HEK293 (cell line): ENCODE results near the gene IGFLR1.

Experiments
- CTCF ChIA-PET: fragments of 350-600 bp; formaldehyde crosslinking; extraction: SDS; loops from one replicate; lab custom pipeline; 2021; ENCODE audit warnings: antibody characterized with exemption; lab: Yijun Ruan, JAX
- POLR2A ChIA-PET: fragments of 300-600 bp; formaldehyde crosslinking; extraction: SDS; loops from one replicate; lab custom pipeline; 2020; ENCODE audit warnings: antibody characterized with exemption, inconsistent platforms; lab: Yijun Ruan, JAX
- H3K27ac ChIP-seq: fragments of 200-500 bp; sonication (Bioruptor generic); 2 replicates; pipeline ENCODE4 v1.5.1; 2014; ENCODE audit warnings: low read depth, low read length, control low read depth, inconsistent platforms; ENCODE audit errors: extremely low read depth
- H3K36me3 ChIP-seq, 2 experiments: fragments of 200-500 bp in 1 of 2; sonication (Bioruptor generic) in 1 of 2; 1 replicate in 1 of 2; 2 replicates in 1 of 2; pipeline ENCODE4 v1.5.1; 2014 to 2017; ENCODE audit warnings: inconsistent platforms in 2 of 2, low read length in 2 of 2; ENCODE audit not compliant: control insufficient read depth in 2 of 2, insufficient read depth in 1 of 2
- H3K4me1 ChIP-seq: fragments of 200-500 bp; sonication (Bioruptor generic); 2 replicates; pipeline ENCODE4 v1.5.1; 2014; ENCODE audit warnings: mild to moderate bottlenecking, low read length, inconsistent platforms; ENCODE audit not compliant: control insufficient read depth, insufficient read depth
- H3K4me3 ChIP-seq: 2 replicates; pipeline ENCODE4 v1.5.1; 2011; ENCODE audit warnings: low read depth, mild to moderate bottlenecking, control low read depth, low read length, moderate library complexity
- H3K9me3 ChIP-seq: fragments of 200-500 bp; sonication (Bioruptor generic); 2 replicates; pipeline ENCODE4 v1.5.1; 2014; ENCODE audit warnings: low read depth, low read length, inconsistent platforms; ENCODE audit not compliant: control insufficient read depth, insufficient read depth
- EGR2 ChIP-seq: fragments of 450-650 bp; formaldehyde crosslinking; IDR thresholded peaks from 2 replicates; pipeline ENCODE4 v1.5.1; 2016; ENCODE audit warnings: low read depth, missing biosample characterization, missing genetic modification characterization
- KLF8 ChIP-seq: fragments of 450-650 bp; formaldehyde crosslinking; IDR thresholded peaks from 2 replicates; pipeline ENCODE4 v1.5.1; 2016; ENCODE audit warnings: missing biosample characterization, missing genetic modification characterization
- SALL2 ChIP-seq: fragments of 450-650 bp; formaldehyde crosslinking; IDR thresholded peaks from 2 replicates; pipeline ENCODE4 v1.5.0; 2017; ENCODE audit warnings: missing biosample characterization, mild to moderate bottlenecking, missing genetic modification characterization, borderline replicate concordance
- SP7 ChIP-seq: fragments of 450-650 bp; formaldehyde crosslinking; IDR thresholded peaks from 2 replicates; pipeline ENCODE4 v1.5.1; 2016; ENCODE audit warnings: missing biosample characterization, missing genetic modification characterization
- ZBTB1 ChIP-seq: fragments of 450-650 bp; formaldehyde crosslinking; IDR thresholded peaks from 2 replicates; pipeline ENCODE4 v1.5.1; 2016; ENCODE audit warnings: missing biosample characterization, missing genetic modification characterization
- ZBTB20 ChIP-seq: fragments of 450-650 bp; formaldehyde crosslinking; IDR thresholded peaks from 2 replicates; pipeline ENCODE4 v1.5.1; 2016; ENCODE audit warnings: missing biosample characterization, missing genetic modification characterization
- ZFHX2 ChIP-seq: fragments of 450-650 bp; formaldehyde crosslinking; conservative IDR thresholded peaks from 2 replicates; pipeline ENCODE4 v1.5.1; 2016; ENCODE audit warnings: missing biosample characterization, missing genetic modification characterization
- ZNF10 ChIP-seq: fragments of 450-650 bp; formaldehyde crosslinking; IDR thresholded peaks from 2 replicates; pipeline ENCODE4 v1.5.1; 2017; ENCODE audit warnings: missing biosample characterization, missing genetic modification characterization
- ZNF138 ChIP-seq: fragments of 450-650 bp; formaldehyde crosslinking; IDR thresholded peaks from 2 replicates; pipeline ENCODE4 v1.5.1; 2016; ENCODE audit warnings: missing biosample characterization, missing genetic modification characterization, borderline replicate concordance
- ZNF175 ChIP-seq: fragments of 450-650 bp; formaldehyde crosslinking; IDR thresholded peaks from 2 replicates; pipeline ENCODE4 v1.5.1; 2016; ENCODE audit warnings: missing biosample characterization, missing genetic modification characterization
- ZNF2 ChIP-seq: fragments of 450-650 bp; formaldehyde crosslinking; IDR thresholded peaks from 2 replicates; pipeline ENCODE4 v1.5.1; 2016; ENCODE audit warnings: missing biosample characterization, missing genetic modification characterization
- ZNF394 ChIP-seq: fragments of 450-650 bp; formaldehyde crosslinking; IDR thresholded peaks from 2 replicates; pipeline ENCODE4 v1.5.1; 2016; ENCODE audit warnings: missing biosample characterization, missing genetic modification characterization, mild to moderate bottlenecking, moderate library complexity, borderline replicate concordance
- ZNF473 ChIP-seq: fragments of 450-650 bp; formaldehyde crosslinking; IDR thresholded peaks from 2 replicates; pipeline ENCODE4 v1.5.1; 2017; ENCODE audit warnings: missing biosample characterization, missing genetic modification characterization
- ZNF558 ChIP-seq: fragments of 450-650 bp; formaldehyde crosslinking; IDR thresholded peaks from 2 replicates; pipeline ENCODE4 v1.5.1; 2016; ENCODE audit warnings: missing biosample characterization, missing genetic modification characterization
- ZNF670 ChIP-seq: fragments of 450-650 bp; formaldehyde crosslinking; IDR thresholded peaks from 2 replicates; pipeline ENCODE4 v1.5.1; 2016; ENCODE audit warnings: missing biosample characterization, missing genetic modification characterization, low read depth
- ZSCAN16 ChIP-seq: fragments of 450-650 bp; formaldehyde crosslinking; IDR thresholded peaks from 2 replicates; pipeline ENCODE4 v1.5.1; 2016; ENCODE audit warnings: missing biosample characterization, missing genetic modification characterization
- TF ChIP-seq, protein P1 (sequence below): fragments of 450-650 bp; formaldehyde crosslinking; IDR thresholded peaks from 2 replicates; pipeline ENCODE4 v1.5.1; 2016; ENCODE audit warnings: missing biosample characterization, missing genetic modification characterization
- TF ChIP-seq, protein P2 (sequence below): fragments of 450-650 bp; formaldehyde crosslinking; optimal IDR thresholded peaks from 2 replicates; pipeline ENCODE3; 2016; ENCODE audit warnings: missing biosample characterization, mild to moderate bottlenecking, missing genetic modification characterization
- TF ChIP-seq, protein P3 (sequence below): fragments of 450-650 bp; formaldehyde crosslinking; IDR thresholded peaks from 2 replicates; pipeline ENCODE4 v1.5.1; 2016; ENCODE audit warnings: missing biosample characterization, missing genetic modification characterization, low read depth

The IGFLR1 gene

DNA sequence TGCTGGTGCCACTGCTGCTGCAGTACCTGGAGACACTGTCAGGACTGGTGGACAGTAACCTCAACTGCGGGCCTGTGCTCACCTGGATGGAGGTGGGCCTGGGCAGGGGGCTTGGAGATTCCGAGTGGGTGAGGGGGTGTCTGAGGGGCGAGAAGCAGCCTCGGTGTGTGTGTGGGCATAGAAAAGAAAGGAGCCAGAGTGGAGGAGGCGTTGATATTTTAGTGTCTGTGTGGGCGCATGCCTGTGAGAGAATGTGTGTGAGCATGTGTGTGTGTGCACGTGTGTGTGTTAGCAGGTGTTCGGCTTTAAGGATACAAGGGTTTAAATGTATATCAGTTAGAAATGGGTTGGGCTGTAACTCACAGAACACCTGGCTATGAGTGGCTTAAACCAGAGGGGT lies 36.8 kb upstream of the IGFLR1 start:
- H3K36me3 ChIP-seq = peaks cover 38 to 39% of the 10 kb centered on the region in 2 experiments
- ChIA-PET POLR2A (interaction anchor here (1.1 to 2.1 kb wide), 2 partner anchors 34 to 38 kb away, joined by 7 to 10 read pairs; partner anchors contain the start of genes PSENEN and U2AF1L4), CTCF (interaction anchor here (0.7 to 1.4 kb wide), 5 partner anchors 11 to 104 kb away, joined by 3 to 7 read pairs (median 3); no protein-coding TSS in a partner anchor)

DNA sequence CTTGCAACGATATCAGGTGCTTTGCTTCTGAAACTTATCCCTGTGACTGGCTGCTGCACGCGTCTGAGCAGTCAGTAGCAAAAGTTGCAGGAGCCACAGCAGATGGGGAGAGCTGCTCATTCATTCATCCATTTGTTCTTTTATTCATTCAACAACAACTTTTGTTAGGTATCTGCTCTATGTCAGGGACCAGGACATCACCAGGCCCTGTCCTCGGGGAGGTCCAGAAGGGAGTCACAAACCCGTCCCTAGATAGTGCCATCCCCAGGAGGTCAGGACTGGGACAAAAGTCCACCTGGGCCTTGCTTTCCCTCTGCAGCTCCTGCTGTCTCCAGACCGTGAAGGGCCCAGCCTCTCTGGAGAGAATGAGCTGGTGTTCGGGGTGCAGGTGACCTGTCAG lies 35.7 kb upstream of the IGFLR1 start:
- ChIA-PET CTCF (interaction anchor here (0.6 to 2.6 kb wide), 6 partner anchors 13 to 423 kb away, joined by 3 to 8 read pairs (median 3); no protein-coding TSS in a partner anchor), POLR2A (interaction anchor here (1.1 to 2.1 kb wide), 3 partner anchors 30 to 37 kb away, joined by 7 to 10 read pairs (median 7); partner anchors contain the start of genes LIN37, PSENEN and U2AF1L4)
- Histone ChIP-seq H3K27ac (no peak overlapping the region), H3K4me3 (no peak overlapping the region), H3K36me3 (peaks cover 32 to 38% of the 10 kb centered on the region in 2 experiments), H3K4me1 (peaks cover 17% of the 10 kb centered on the region), H3K9me3 (no peaks in the 10 kb centered on the region)
- no peak for TF ChIP-seq ZBTB1 (tag by site-specific recombination)
- TF ChIP-seq, protein P1, sequence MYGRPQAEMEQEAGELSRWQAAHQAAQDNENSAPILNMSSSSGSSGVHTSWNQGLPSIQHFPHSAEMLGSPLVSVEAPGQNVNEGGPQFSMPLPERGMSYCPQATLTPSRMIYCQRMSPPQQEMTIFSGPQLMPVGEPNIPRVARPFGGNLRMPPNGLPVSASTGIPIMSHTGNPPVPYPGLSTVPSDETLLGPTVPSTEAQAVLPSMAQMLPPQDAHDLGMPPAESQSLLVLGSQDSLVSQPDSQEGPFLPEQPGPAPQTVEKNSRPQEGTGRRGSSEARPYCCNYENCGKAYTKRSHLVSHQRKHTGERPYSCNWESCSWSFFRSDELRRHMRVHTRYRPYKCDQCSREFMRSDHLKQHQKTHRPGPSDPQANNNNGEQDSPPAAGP (tag by site-specific recombination) = no peak
- TF ChIP-seq, protein P2, sequence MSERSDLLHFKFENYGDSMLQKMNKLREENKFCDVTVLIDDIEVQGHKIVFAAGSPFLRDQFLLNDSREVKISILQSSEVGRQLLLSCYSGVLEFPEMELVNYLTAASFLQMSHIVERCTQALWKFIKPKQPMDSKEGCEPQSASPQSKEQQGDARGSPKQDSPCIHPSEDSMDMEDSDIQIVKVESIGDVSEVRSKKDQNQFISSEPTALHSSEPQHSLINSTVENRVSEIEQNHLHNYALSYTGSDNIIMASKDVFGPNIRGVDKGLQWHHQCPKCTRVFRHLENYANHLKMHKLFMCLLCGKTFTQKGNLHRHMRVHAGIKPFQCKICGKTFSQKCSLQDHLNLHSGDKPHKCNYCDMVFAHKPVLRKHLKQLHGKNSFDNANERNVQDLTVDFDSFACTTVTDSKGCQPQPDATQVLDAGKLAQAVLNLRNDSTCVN (tag by site-specific recombination) = no peak
- no peak for TF ChIP-seq ZSCAN16
- no peak for TF ChIP-seq ZNF670 (tag by site-specific recombination)
- no peak for TF ChIP-seq ZNF558 (tag by site-specific recombination)
- TF ChIP-seq, protein P3, sequence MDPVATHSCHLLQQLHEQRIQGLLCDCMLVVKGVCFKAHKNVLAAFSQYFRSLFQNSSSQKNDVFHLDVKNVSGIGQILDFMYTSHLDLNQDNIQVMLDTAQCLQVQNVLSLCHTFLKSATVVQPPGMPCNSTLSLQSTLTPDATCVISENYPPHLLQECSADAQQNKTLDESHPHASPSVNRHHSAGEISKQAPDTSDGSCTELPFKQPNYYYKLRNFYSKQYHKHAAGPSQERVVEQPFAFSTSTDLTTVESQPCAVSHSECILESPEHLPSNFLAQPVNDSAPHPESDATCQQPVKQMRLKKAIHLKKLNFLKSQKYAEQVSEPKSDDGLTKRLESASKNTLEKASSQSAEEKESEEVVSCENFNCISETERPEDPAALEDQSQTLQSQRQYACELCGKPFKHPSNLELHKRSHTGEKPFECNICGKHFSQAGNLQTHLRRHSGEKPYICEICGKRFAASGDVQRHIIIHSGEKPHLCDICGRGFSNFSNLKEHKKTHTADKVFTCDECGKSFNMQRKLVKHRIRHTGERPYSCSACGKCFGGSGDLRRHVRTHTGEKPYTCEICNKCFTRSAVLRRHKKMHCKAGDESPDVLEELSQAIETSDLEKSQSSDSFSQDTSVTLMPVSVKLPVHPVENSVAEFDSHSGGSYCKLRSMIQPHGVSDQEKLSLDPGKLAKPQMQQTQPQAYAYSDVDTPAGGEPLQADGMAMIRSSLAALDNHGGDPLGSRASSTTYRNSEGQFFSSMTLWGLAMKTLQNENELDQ (tag by site-specific recombination) = no peak
- no peak for TF ChIP-seq KLF8 (tag by site-specific recombination)
- TF ChIP-seq ZBTB20 (tag by site-specific recombination) = no peak
- no peak for TF ChIP-seq ZNF10 (tag by site-specific recombination)

More for the DNA sequence above, 36.8 kb upstream of the IGFLR1 start:
- no peak overlapping the region for H3K4me3 ChIP-seq
- TF ChIP-seq ZNF2 (no peak), EGR2 (tag by site-specific recombination) (peak; percentile 99), SALL2 (tag by site-specific recombination) (0 out of 2 replicates have a peak, but pooled peaks have one; percentile 20), ZNF394 (tag by site-specific recombination) (no peak), SP7 (tag by site-specific recombination) (no peak), ZNF138 (no peak), ZFHX2 (tag by site-specific recombination) (peak; percentile 99), ZNF473 (tag by site-specific recombination) (0 out of 2 replicates have a peak, but pooled peaks have one; percentile 28), ZNF175 (tag by site-specific recombination) (no peak)
- TF ChIP-seq, all 188 proteins: peak for 4
- Histone ChIP-seq H3K9me3 (no peaks in the 10 kb centered on the region), H3K4me1 (peaks cover 17% of the 10 kb centered on the region), H3K27ac (no peak overlapping the region)
